NT2/D1 (cell line): ENCODE data around the gene PARD3.

Experiments
- DNase-seq: peaks from one replicate; pipeline ENCODE4 v3.0.0-alpha.2; 2011; ENCODE audit warnings: low read depth, low spot score
- H3K27me3 ChIP-seq: 2 replicates; pipeline ENCODE4 v1.6.0; 2011; ENCODE audit warnings: mild to moderate bottlenecking; ENCODE audit not compliant: insufficient read length, insufficient read depth
- H3K36me3 ChIP-seq: 2 replicates; pipeline ENCODE4 v1.6.1; 2011; ENCODE audit warnings: mild to moderate bottlenecking, low read length, mixed read lengths; ENCODE audit not compliant: insufficient read depth, insufficient read length
- H3K4me1 ChIP-seq: 2 replicates; pipeline ENCODE4 v1.5.1; 2011; ENCODE audit not compliant: insufficient read depth, insufficient read length
- H3K4me3 ChIP-seq: 2 replicates; pipeline ENCODE4 v1.5.1; 2011; ENCODE audit warnings: low read depth; ENCODE audit not compliant: insufficient read length
- H3K9ac ChIP-seq: 2 replicates; pipeline ENCODE4 v1.6.0; 2011; ENCODE audit warnings: low read depth; ENCODE audit not compliant: insufficient read length
- H3K9me3 ChIP-seq: 2 replicates; pipeline ENCODE4 v1.5.1; 2011; ENCODE audit warnings: mild to moderate bottlenecking, low read length; ENCODE audit not compliant: insufficient read depth
- SUZ12 ChIP-seq: IDR thresholded peaks from 2 replicates; pipeline ENCODE4 v1.6.1; 2011; ENCODE audit not compliant: insufficient read length, insufficient read depth; ENCODE audit errors: extremely low read depth
- YY1 ChIP-seq: IDR thresholded peaks from 2 replicates; pipeline ENCODE4 v1.6.1; 2011; ENCODE audit not compliant: insufficient read length, insufficient read depth
- ZNF274 ChIP-seq: IDR thresholded peaks from 2 replicates; pipeline ENCODE4 v1.6.1; 2011; ENCODE audit warnings: mild to moderate bottlenecking, low read depth, low read length

The PARD3 gene

DNA sequence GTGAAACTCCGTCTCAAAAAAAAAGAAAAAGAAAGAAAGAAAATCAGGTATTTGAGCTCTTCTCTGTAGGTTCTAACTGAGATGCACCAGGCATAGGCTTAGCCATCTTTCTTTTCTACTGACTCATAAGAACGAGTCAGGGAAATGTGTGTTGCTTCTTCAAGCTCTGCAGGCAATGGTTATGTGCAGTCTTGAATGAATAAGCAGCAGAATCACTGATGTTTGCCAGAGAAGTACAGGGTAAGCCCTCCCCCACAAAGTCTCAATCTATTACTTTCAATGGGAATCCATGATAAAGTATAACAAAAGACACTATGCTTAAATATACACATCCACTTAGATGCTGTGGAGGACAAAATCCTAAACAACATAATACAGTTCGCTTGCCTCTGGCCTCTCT, 239.2 kb downstream of the PARD3 start:
- Histone ChIP-seq H3K36me3 (no peaks in the 10 kb centered on the region), H3K4me3 (no peak overlapping the region), H3K4me1 (no peaks in the 10 kb centered on the region), H3K9me3 (no peaks in the 10 kb centered on the region), H3K27me3 (no peaks in the 10 kb centered on the region), H3K9ac (no peak overlapping the region)
- TF ChIP-seq SUZ12 (no peak), YY1 (no peak), ZNF274 (no peak)
- no peak for DNase-seq

DNA sequence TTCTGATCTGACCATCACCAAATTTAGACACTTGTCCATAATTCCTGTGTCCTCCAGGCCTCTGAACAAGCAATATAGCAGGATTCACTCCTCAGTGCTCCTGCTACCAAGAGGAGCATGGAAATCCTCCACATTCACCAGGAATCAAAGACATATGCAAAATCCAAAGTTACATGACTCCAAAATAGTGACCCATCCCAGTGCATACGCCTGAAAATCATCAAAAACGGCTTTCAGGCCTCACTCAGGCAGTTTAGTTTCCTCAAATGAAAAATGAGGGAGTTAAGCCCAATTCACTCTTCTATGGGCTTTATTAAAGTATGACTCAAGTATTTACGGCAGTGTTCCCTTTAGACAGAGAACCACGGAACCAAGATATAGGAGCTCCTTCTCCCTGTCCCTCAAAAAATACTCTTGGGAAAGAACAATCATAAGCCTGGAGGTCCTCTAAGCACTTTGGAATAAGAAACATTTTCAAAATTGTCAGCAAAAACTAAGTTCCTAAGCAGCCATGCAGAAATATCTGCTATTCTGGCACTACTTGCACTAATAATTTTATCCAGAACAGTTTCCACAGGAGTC, 240.7 kb downstream of the PARD3 start:
- TF ChIP-seq YY1 (no peak), SUZ12 (no peak)
- H3K4me3 ChIP-seq = no peak overlapping the region

DNA sequence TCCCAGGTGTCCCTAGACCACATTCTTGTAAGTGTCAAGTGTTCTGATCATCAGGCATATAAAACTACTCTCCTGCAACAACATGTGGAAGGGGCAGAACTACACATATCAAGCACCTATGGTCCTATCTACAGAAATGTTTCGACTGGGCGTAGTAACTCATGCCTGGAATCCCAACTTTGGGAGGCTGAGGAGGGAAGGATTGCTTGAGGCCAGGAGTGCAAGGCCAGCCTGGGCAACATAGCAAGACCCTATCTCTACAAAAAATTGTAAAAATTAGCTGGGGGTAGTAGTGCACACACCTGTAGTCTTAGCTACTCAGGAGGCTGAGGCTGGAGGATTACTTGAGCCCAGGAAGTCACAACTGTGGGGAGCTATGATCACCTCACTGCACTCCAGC, 244.2 kb downstream of the PARD3 start:
- Histone ChIP-seq H3K9ac (no peak overlapping the region), H3K4me1 (no peaks in the 10 kb centered on the region), H3K27me3 (no peaks in the 10 kb centered on the region), H3K9me3 (no peaks in the 10 kb centered on the region), H3K4me3 (no peak overlapping the region), H3K36me3 (no peaks in the 10 kb centered on the region)
- no peak for DNase-seq
- TF ChIP-seq ZNF274 (no peak), SUZ12 (no peak), YY1 (no peak)

More for the DNA sequence above, 240.7 kb downstream of the PARD3 start:
- no peak for DNase-seq
- Histone ChIP-seq H3K36me3 (no peaks in the 10 kb centered on the region), H3K27me3 (no peaks in the 10 kb centered on the region), H3K9ac (no peak overlapping the region), H3K4me1 (no peaks in the 10 kb centered on the region), H3K9me3 (no peaks in the 10 kb centered on the region)

DNA sequence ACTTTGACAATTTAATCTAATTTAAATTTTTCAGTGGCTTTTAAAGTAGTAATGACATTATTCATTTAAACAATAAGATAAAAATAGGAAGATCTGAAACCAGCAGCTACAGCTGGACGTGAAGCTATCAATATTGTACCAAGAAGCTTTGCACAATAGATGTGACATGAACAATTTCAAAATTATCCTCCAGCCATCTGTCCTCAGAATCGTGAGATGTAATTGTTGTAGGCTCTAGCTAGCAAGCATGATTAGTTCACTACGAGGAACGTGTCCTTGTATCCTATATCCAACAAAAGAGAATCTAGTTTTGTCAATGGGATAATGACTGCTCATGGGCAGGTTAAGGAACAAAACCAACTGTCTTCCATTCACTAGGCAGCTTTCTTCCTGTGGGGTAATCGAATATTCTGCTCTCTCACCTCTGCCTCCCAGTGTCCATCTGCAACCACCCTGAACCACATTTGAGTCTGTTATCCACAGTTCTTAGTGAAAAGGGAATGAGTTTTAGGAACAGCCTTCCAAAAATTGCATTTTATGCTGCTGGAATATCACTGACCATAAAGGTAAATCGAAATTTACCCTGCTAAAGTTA, 247.3 kb downstream of the PARD3 start:
- H3K9ac ChIP-seq = no peak overlapping the region
- H3K4me1 ChIP-seq = no peaks in the 10 kb centered on the region
- no peaks in the 10 kb centered on the region for H3K27me3 ChIP-seq
- no peak overlapping the region for H3K4me3 ChIP-seq
- DNase-seq = no peak
- no peaks in the 10 kb centered on the region for H3K9me3 ChIP-seq
- no peak for TF ChIP-seq YY1
- TF ChIP-seq SUZ12 = no peak
- no peak for TF ChIP-seq ZNF274
- H3K36me3 ChIP-seq = no peaks in the 10 kb centered on the region

DNA sequence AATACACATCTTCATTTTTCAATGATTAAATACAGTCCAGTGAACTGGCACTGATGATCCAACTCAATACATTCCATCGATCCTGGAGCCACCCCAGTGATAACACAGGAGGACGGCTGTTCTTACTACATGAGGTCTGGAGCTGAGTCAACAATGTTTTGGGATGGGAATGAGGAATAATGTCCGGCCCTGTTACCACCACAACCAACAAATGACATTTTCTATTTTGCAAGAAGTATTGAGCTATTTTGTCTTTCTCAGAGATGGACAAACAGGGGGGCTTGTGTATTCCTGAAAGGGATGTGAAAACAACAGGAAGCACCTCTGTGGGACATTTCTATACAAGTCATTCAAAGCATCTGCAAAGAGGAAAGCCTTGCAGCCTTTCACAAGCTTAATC, 249.2 kb downstream of the PARD3 start:
- H3K4me3 ChIP-seq = no peak overlapping the region
- no peak for TF ChIP-seq SUZ12
- no peak for TF ChIP-seq YY1
- no peak for TF ChIP-seq ZNF274

DNA sequence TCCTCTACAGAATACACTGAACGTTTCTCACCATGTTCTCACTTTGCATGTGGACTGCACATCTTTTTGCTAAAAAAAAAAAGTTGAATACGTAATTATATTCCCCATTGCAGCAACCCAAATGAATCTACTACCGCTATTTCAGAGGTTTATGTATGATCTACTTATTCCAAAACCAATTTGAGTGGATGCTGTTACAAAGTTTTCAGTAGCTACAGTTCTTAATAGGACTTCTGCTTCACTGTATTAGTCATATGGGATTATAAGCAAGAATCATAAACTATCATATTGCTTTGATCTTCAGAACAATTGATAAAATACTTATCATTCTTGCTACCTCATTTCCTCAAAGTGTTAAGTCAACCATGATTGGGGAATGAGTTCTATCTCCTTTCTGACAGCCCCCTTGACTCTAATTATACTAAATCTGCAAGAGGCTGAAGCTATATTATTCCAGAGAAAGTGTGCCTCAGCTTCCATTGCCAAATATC, 257.0 kb downstream of the PARD3 start:
- Histone ChIP-seq H3K27me3 (no peaks in the 10 kb centered on the region), H3K4me3 (no peak overlapping the region), H3K36me3 (no peaks in the 10 kb centered on the region), H3K4me1 (no peaks in the 10 kb centered on the region), H3K9ac (no peak overlapping the region), H3K9me3 (no peaks in the 10 kb centered on the region)
- TF ChIP-seq ZNF274 (no peak), YY1 (no peak), SUZ12 (no peak)
- no peak for DNase-seq

More for the DNA sequence above, 249.2 kb downstream of the PARD3 start:
- Histone ChIP-seq H3K9me3 (no peaks in the 10 kb centered on the region), H3K27me3 (no peaks in the 10 kb centered on the region), H3K36me3 (no peaks in the 10 kb centered on the region), H3K9ac (no peak overlapping the region), H3K4me1 (no peaks in the 10 kb centered on the region)
- no peak for DNase-seq

DNA sequence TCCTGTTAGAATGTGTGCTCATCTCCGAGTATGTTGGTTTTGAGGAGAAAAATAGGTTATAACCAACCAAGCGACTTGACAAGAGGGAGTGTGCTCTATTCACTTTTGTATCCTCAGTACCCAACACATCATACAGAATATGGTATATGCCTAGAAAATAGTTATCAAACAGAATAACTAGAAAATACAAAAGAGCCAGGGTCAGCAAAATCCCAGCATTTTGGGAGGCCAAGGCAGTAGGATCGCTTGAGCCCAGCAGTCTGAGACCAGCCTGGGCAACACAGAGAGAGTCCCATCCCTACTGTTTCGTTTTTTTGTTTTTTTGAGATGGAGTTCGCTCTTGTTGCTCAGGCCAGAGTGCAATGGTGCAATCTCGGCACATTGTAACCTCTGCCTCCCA, 257.9 kb downstream of the PARD3 start:
- no peak overlapping the region for H3K9ac ChIP-seq
- no peaks in the 10 kb centered on the region for H3K36me3 ChIP-seq
- H3K4me3 ChIP-seq = no peak overlapping the region
- DNase-seq = no peak
- TF ChIP-seq ZNF274 (no peak), YY1 (no peak)
- H3K4me1 ChIP-seq = no peaks in the 10 kb centered on the region
- H3K9me3 ChIP-seq = no peaks in the 10 kb centered on the region
- no peaks in the 10 kb centered on the region for H3K27me3 ChIP-seq
